HEK293 (cell line): ENCODE measurements around the gene MLLT10.

Source experiments
- CTCF ChIA-PET: fragments of 350-600 bp; formaldehyde crosslinking; extraction: SDS; loops from one replicate; lab custom pipeline; 2021; ENCODE audit warnings: antibody characterized with exemption; lab: Yijun Ruan, JAX
- POLR2A ChIA-PET: fragments of 300-600 bp; formaldehyde crosslinking; extraction: SDS; loops from one replicate; lab custom pipeline; 2020; ENCODE audit warnings: antibody characterized with exemption, inconsistent platforms; lab: Yijun Ruan, JAX
- H3K27ac ChIP-seq: fragments of 200-500 bp; sonication (Bioruptor generic); 2 replicates; pipeline ENCODE4 v1.5.1; 2014; ENCODE audit warnings: low read depth, low read length, control low read depth, inconsistent platforms; ENCODE audit errors: extremely low read depth
- H3K36me3 ChIP-seq, 2 experiments: fragments of 200-500 bp in 1 of 2; sonication (Bioruptor generic) in 1 of 2; 1 replicate in 1 of 2; 2 replicates in 1 of 2; pipeline ENCODE4 v1.5.1; 2014 to 2017; ENCODE audit warnings: inconsistent platforms in 2 of 2, low read length in 2 of 2; ENCODE audit not compliant: control insufficient read depth in 2 of 2, insufficient read depth in 1 of 2
- H3K4me1 ChIP-seq: fragments of 200-500 bp; sonication (Bioruptor generic); 2 replicates; pipeline ENCODE4 v1.5.1; 2014; ENCODE audit warnings: mild to moderate bottlenecking, low read length, inconsistent platforms; ENCODE audit not compliant: control insufficient read depth, insufficient read depth
- H3K4me3 ChIP-seq: 2 replicates; pipeline ENCODE4 v1.5.1; 2011; ENCODE audit warnings: low read depth, mild to moderate bottlenecking, control low read depth, low read length, moderate library complexity
- H3K9me3 ChIP-seq: fragments of 200-500 bp; sonication (Bioruptor generic); 2 replicates; pipeline ENCODE4 v1.5.1; 2014; ENCODE audit warnings: low read depth, low read length, inconsistent platforms; ENCODE audit not compliant: control insufficient read depth, insufficient read depth
- KLF7 ChIP-seq: fragments of 450-650 bp; formaldehyde crosslinking; IDR thresholded peaks from 2 replicates; pipeline ENCODE4 v1.5.1; 2016; ENCODE audit warnings: missing biosample characterization, missing genetic modification characterization, borderline replicate concordance
- REPIN1 ChIP-seq: fragments of 450-650 bp; formaldehyde crosslinking; IDR thresholded peaks from 2 replicates; pipeline ENCODE4 v1.5.1; 2017; ENCODE audit warnings: missing biosample characterization, missing genetic modification characterization, low read depth
- TRIM28 ChIP-seq: IDR thresholded peaks from 2 replicates; pipeline ENCODE4 v1.6.1; 2011; ENCODE audit warnings: low read length, control low read depth, borderline replicate concordance
- ZFP3 ChIP-seq: fragments of 450-650 bp; formaldehyde crosslinking; IDR thresholded peaks from 2 replicates; pipeline ENCODE4 v1.5.1; 2016; ENCODE audit warnings: low read depth, missing biosample characterization, missing genetic modification characterization
- ZFP41 ChIP-seq: fragments of 450-650 bp; formaldehyde crosslinking; IDR thresholded peaks from 2 replicates; pipeline ENCODE4 v1.5.1; 2016; ENCODE audit warnings: missing biosample characterization, missing genetic modification characterization, borderline replicate concordance
- ZNF10 ChIP-seq: fragments of 450-650 bp; formaldehyde crosslinking; IDR thresholded peaks from 2 replicates; pipeline ENCODE4 v1.5.1; 2017; ENCODE audit warnings: missing biosample characterization, missing genetic modification characterization
- ZNF112 ChIP-seq: fragments of 450-650 bp; formaldehyde crosslinking; IDR thresholded peaks from 2 replicates; pipeline ENCODE4 v1.5.0; 2017; ENCODE audit warnings: missing biosample characterization, missing genetic modification characterization
- ZNF174 ChIP-seq: fragments of 450-650 bp; formaldehyde crosslinking; IDR thresholded peaks from 2 replicates; pipeline ENCODE4 v1.5.0; 2017; ENCODE audit warnings: missing biosample characterization, mild to moderate bottlenecking, missing genetic modification characterization
- ZNF221 ChIP-seq: fragments of 450-650 bp; formaldehyde crosslinking; IDR thresholded peaks from 2 replicates; pipeline ENCODE4 v1.5.1; 2017; ENCODE audit warnings: missing biosample characterization, missing genetic modification characterization, borderline replicate concordance
- ZNF223 ChIP-seq: fragments of 450-650 bp; formaldehyde crosslinking; IDR thresholded peaks from 2 replicates; pipeline ENCODE4 v1.5.1; 2016; ENCODE audit warnings: missing biosample characterization, missing genetic modification characterization
- ZNF24 ChIP-seq: fragments of 450-650 bp; formaldehyde crosslinking; IDR thresholded peaks from 2 replicates; pipeline ENCODE4 v1.5.1; 2016; ENCODE audit warnings: missing biosample characterization, missing genetic modification characterization
- ZNF341 ChIP-seq: fragments of 450-650 bp; formaldehyde crosslinking; IDR thresholded peaks from 2 replicates; pipeline ENCODE4; 2016; ENCODE audit warnings: low read depth, missing biosample characterization, missing genetic modification characterization
- ZNF350 ChIP-seq: fragments of 450-650 bp; formaldehyde crosslinking; IDR thresholded peaks from 2 replicates; pipeline ENCODE4 v1.5.0; 2017; ENCODE audit warnings: missing biosample characterization, mild to moderate bottlenecking, missing genetic modification characterization
- ZNF394 ChIP-seq: fragments of 450-650 bp; formaldehyde crosslinking; IDR thresholded peaks from 2 replicates; pipeline ENCODE4 v1.5.1; 2016; ENCODE audit warnings: missing biosample characterization, missing genetic modification characterization, mild to moderate bottlenecking, moderate library complexity, borderline replicate concordance
- ZNF426 ChIP-seq: fragments of 450-650 bp; formaldehyde crosslinking; IDR thresholded peaks from 2 replicates; pipeline ENCODE4 v1.5.1; 2017; ENCODE audit warnings: missing biosample characterization, missing genetic modification characterization, mild to moderate bottlenecking, inconsistent platforms, moderate library complexity
- ZNF555 ChIP-seq: fragments of 450-650 bp; formaldehyde crosslinking; conservative IDR thresholded peaks from 2 replicates; pipeline ENCODE4 v1.5.1; 2017; ENCODE audit warnings: missing biosample characterization, mild to moderate bottlenecking, missing genetic modification characterization, inconsistent platforms
- ZNF585B ChIP-seq: fragments of 450-650 bp; formaldehyde crosslinking; IDR thresholded peaks from 2 replicates; pipeline ENCODE4 v1.5.1; 2016; ENCODE audit warnings: missing biosample characterization, missing genetic modification characterization
- ZNF654 ChIP-seq: fragments of 450-650 bp; formaldehyde crosslinking; IDR thresholded peaks from 2 replicates; pipeline ENCODE4 v1.5.1; 2016; ENCODE audit warnings: low read depth, missing biosample characterization, missing genetic modification characterization
- ZNF664 ChIP-seq: fragments of 450-650 bp; formaldehyde crosslinking; IDR thresholded peaks from 2 replicates; pipeline ENCODE4 v1.5.1; 2016; ENCODE audit warnings: missing biosample characterization, missing genetic modification characterization
- ZSCAN30 ChIP-seq: fragments of 450-650 bp; IDR thresholded peaks from 2 replicates; pipeline ENCODE4 v1.5.1; 2018; ENCODE audit warnings: missing biosample characterization, mild to moderate bottlenecking, missing genetic modification characterization, moderate library complexity
- ZXDB ChIP-seq: fragments of 450-650 bp; formaldehyde crosslinking; IDR thresholded peaks from 2 replicates; pipeline ENCODE4 v1.5.1; 2016; ENCODE audit warnings: missing biosample characterization, missing genetic modification characterization
- TF ChIP-seq, protein P1 (sequence below): fragments of 450-650 bp; formaldehyde crosslinking; IDR thresholded peaks from 2 replicates; pipeline ENCODE4 v1.5.1; 2016; ENCODE audit warnings: missing biosample characterization, missing genetic modification characterization, borderline replicate concordance
- TF ChIP-seq, protein P2 (sequence below): fragments of 450-650 bp; formaldehyde crosslinking; IDR thresholded peaks from 2 replicates; pipeline ENCODE4 v1.5.1; 2017; ENCODE audit warnings: missing biosample characterization, missing genetic modification characterization

Gene MLLT10

DNA sequence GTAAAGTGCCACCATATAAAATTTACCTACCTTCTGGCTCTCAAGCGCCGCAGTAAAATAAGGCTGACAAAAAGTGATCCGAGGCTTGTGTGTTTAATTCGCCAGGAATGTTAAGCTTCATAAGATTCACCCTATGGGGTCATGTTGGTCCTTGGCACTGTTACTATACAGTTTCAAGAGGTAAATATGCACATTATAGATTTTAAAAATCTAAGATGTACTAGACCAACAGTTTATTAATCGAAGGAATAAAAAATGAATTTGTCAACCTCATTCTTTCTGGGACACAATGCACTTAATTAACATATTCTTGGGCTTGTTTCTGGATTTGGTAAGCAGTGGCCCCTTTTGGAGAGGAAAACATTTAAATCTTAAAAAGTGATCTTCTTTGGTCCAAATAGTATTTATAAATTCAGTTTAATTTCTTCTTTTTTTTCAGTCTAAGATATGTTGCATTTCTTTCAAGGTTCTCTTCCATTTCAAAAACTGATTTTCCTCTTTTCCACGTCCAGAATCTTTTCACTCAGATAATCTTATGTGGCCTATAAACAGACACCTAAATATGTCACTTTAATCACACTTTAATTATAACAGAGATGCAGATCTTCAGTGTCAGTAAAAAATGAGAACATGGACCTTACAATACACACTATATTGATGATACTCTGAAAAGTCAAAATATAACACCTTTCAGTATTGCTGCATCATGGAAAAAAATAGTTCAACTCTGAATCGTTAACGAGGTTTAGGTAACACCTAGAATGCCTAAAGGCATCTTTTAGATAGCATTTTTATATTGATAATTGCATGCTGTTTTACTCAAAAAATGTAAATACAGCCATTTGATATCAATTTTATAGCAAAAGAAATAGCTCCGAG, 4.8 kb upstream of the MLLT10 start (continued):
- TF ChIP-seq, protein P1, sequence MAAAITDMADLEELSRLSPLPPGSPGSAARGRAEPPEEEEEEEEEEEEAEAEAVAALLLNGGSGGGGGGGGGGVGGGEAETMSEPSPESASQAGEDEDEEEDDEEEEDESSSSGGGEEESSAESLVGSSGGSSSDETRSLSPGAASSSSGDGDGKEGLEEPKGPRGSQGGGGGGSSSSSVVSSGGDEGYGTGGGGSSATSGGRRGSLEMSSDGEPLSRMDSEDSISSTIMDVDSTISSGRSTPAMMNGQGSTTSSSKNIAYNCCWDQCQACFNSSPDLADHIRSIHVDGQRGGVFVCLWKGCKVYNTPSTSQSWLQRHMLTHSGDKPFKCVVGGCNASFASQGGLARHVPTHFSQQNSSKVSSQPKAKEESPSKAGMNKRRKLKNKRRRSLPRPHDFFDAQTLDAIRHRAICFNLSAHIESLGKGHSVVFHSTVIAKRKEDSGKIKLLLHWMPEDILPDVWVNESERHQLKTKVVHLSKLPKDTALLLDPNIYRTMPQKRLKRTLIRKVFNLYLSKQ, result 0 out of 2 replicates have a peak, but pooled peaks have one; percentile 10
- 0 out of 2 replicates have a peak, but pooled peaks have one; percentile 41 for TF ChIP-seq ZSCAN30 (tag by site-specific recombination)
- no peak for TF ChIP-seq ZNF585B
- TF ChIP-seq TRIM28, result no peak
- TF ChIP-seq ZXDB (tag by site-specific recombination), result no peak
- TF ChIP-seq KLF7 (tag by site-specific recombination), result no peak
- no peak for TF ChIP-seq ZNF112 (tag by site-specific recombination)
- TF ChIP-seq ZNF341, result no peak

DNA sequence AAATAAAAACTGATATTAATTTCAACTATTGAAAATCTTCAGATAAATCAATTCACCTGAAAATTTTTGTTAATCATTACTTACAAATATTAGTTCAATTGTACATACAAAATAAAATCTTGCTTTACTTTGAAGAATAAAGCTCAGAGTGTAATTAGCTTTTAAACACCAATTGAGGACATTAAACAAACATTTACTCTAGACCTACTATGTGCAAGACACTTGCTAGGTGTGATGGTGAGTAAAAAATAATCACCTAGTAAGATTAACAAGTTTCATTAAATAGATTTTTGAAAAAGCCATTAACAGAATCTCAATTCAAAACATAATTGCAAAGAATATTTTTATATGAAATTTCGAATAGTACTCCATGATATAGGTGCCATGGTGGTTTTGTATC, 3.9 kb upstream of the MLLT10 start:
- H3K36me3 ChIP-seq, result no peaks in the 10 kb centered on the region
- TF ChIP-seq ZNF394 (tag by site-specific recombination), result no peak
- TF ChIP-seq ZNF10 (tag by site-specific recombination), result no peak
- no peak for TF ChIP-seq ZFP41 (tag by site-specific recombination)
- TF ChIP-seq ZNF221, result no peak
- no peak for TF ChIP-seq ZNF350 (tag by site-specific recombination)
- no peak for TF ChIP-seq REPIN1 (tag by site-specific recombination)
- no peak for TF ChIP-seq ZNF426 (tag by site-specific recombination)
- TF ChIP-seq ZNF654 (tag by site-specific recombination), result no peak
- no peak for TF ChIP-seq ZNF223 (tag by site-specific recombination)
- TF ChIP-seq ZNF174 (tag by site-specific recombination), result no peak
- TF ChIP-seq KLF7 (tag by site-specific recombination), result no peak
- no peak for TF ChIP-seq ZNF555 (tag by site-specific recombination)
- no peak for TF ChIP-seq ZNF24 (tag by site-specific recombination)
- TF ChIP-seq, all 188 proteins: peak for 0
- Histone ChIP-seq H3K9me3 (no peaks in the 10 kb centered on the region), H3K4me3 (no peak overlapping the region), H3K27ac (no peak overlapping the region), H3K4me1 (peaks cover 12% of the 10 kb centered on the region)
- ChIA-PET POLR2A (interaction anchor here (1.0 kb wide), 1 partner anchor 33 kb away, joined by 3 read pairs; no protein-coding TSS in a partner anchor), CTCF (interaction anchor here (0.7 to 1.4 kb wide), 2 partner anchors 34 to 650 kb away, joined by 3 to 9 read pairs; no protein-coding TSS in a partner anchor)

DNA sequence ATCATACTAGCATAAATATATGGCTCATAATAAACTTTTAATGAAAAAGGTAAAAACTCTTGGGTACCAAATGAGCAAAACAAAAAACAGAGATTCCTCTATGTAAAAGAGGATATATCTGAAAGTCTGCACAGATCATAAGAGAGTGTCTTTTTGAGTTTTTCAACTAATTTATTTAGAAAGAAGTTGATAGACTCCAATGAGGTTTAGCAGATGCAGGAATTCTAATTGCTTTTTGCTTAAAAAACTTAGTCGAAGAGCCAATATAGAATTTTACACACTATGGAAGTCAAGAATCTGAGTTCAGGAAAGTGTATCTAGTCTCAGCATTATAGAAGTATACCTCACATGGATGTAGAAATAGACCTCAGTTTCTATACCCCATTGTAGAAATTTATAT, 3.4 kb upstream of the MLLT10 start:
- CTCF ChIA-PET, result interaction anchor here (0.7 to 1.4 kb wide), 2 partner anchors 35 to 650 kb away, joined by 3 to 9 read pairs; no protein-coding TSS in a partner anchor
- H3K27ac ChIP-seq, result no peak overlapping the region

More for the DNA sequence above, 3.4 kb upstream of the MLLT10 start:
- no peaks in the 10 kb centered on the region for H3K9me3 ChIP-seq
- POLR2A ChIA-PET, result interaction anchor here (1.0 kb wide), 1 partner anchor 34 kb away, joined by 3 read pairs; no protein-coding TSS in a partner anchor
- TF ChIP-seq ZFP3 (tag by site-specific recombination) (no peak), ZNF664 (tag by site-specific recombination) (no peak)
- TF ChIP-seq, protein P2, sequence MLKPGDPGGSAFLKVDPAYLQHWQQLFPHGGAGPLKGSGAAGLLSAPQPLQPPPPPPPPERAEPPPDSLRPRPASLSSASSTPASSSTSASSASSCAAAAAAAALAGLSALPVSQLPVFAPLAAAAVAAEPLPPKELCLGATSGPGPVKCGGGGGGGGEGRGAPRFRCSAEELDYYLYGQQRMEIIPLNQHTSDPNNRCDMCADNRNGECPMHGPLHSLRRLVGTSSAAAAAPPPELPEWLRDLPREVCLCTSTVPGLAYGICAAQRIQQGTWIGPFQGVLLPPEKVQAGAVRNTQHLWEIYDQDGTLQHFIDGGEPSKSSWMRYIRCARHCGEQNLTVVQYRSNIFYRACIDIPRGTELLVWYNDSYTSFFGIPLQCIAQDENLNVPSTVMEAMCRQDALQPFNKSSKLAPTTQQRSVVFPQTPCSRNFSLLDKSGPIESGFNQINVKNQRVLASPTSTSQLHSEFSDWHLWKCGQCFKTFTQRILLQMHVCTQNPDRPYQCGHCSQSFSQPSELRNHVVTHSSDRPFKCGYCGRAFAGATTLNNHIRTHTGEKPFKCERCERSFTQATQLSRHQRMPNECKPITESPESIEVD (tag by site-specific recombination), result peak; percentile 63
- peaks cover 12% of the 10 kb centered on the region for H3K4me1 ChIP-seq
- no peak overlapping the region for H3K4me3 ChIP-seq
- H3K36me3 ChIP-seq, result peaks cover 0 to 3% of the 10 kb centered on the region in 2 experiments; a peak in 1 of 3 replicates
